H1 (cell line): Measurements from ENCODE around the gene PPFIA2. TPM values are rescaled to one million over a fixed set of nuclear protein-coding genes. Genes with fewer than 3 reads are reported as not detected.

ENCODE experiments used
- CTCF ChIA-PET: fragments of 300-600 bp; sonication (Branson Sonifier 250); formaldehyde crosslinking; loops from one replicate; lab custom pipeline; 2021; ENCODE audit not compliant: partially characterized antibody; lab: Charles Lee
- POLR2A ChIA-PET: fragments of 300-600 bp; sonication (Branson Sonifier 250); formaldehyde crosslinking; loops from one replicate; lab custom pipeline; 2021; ENCODE audit warnings: inconsistent platforms; ENCODE audit not compliant: partially characterized antibody; lab: Charles Lee
- DNase-seq, 2 experiments: peaks; one replicate each; pipeline versions ENCODE4 v3.0.0 to v3.0.0-alpha.2; 2010 to 2022; ENCODE audit warnings: low spot score in 2 of 2, low read depth in 1 of 2, mixed read lengths in 1 of 2
- FAIRE-seq: peaks from 2 replicates; lab custom pipeline; 2011; peaks lifted over from hg19 to GRCh38; lab: Jason Lieb, UNC
- H2AFZ ChIP-seq: 2 replicates; pipeline ENCODE4 v1.8.1; 2012; ENCODE audit warnings: low read length, inconsistent platforms
- H2AK5ac ChIP-seq: 2 replicates; pipeline ENCODE4 v1.6.1; 2013; ENCODE audit warnings: low read depth, low read length
- H2BK120ac ChIP-seq: replicated peaks from 2 replicates; pipeline ENCODE3; 2013; ENCODE audit warnings: low read depth, low read length, inconsistent platforms
- H2BK12ac ChIP-seq: 2 replicates; pipeline ENCODE4 v1.6.1; 2013; ENCODE audit warnings: low read depth, low read length
- H2BK15ac ChIP-seq: 2 replicates; pipeline ENCODE4 v1.6.1; 2013; ENCODE audit warnings: low read length
- H2BK20ac ChIP-seq: 2 replicates; pipeline ENCODE4 v1.6.1; 2013; ENCODE audit warnings: low read length
- H2BK5ac ChIP-seq: 2 replicates; pipeline ENCODE4 v1.6.1; 2013; ENCODE audit warnings: low read depth, low read length
- H3K14ac ChIP-seq: 2 replicates; pipeline ENCODE4 v1.6.1; 2013; ENCODE audit warnings: inconsistent platforms; ENCODE audit not compliant: insufficient read length
- H3K18ac ChIP-seq: 2 replicates; pipeline ENCODE4 v1.6.1; 2013; ENCODE audit warnings: low read length; ENCODE audit errors: extremely low read depth
- H3K23ac ChIP-seq: 2 replicates; pipeline ENCODE4 v1.6.1; 2013; ENCODE audit warnings: inconsistent platforms; ENCODE audit not compliant: insufficient read length
- H3K23me2 ChIP-seq: 2 replicates; pipeline ENCODE4 v1.6.1; 2013; ENCODE audit warnings: low read depth, low read length
- H3K27ac ChIP-seq: 2 replicates; pipeline ENCODE4 v1.6.1; 2011; ENCODE audit warnings: low read depth, low read length, inconsistent platforms
- H3K27me3 ChIP-seq, 4 experiments: replicated peaks in 1 of 4; 1 replicate in 1 of 4; 2 replicates in 3 of 4; pipeline versions ENCODE4 v1.6.1 to v1.8.1; 2011 to 2013; ENCODE audit warnings: low read length in 3 of 4, mild to moderate bottlenecking in 3 of 4, inconsistent platforms in 2 of 4, mixed read lengths in 2 of 4, moderate library complexity in 1 of 4; ENCODE audit not compliant: control insufficient read depth in 3 of 4, insufficient read depth in 3 of 4; ENCODE audit errors: extremely low read depth in 1 of 4
- H3K36me3 ChIP-seq, 4 experiments: 2 replicates each; pipeline versions ENCODE4 v1.6.1 to v1.8.1; 2011 to 2013; ENCODE audit warnings: mild to moderate bottlenecking in 4 of 4, low read length in 3 of 4, moderate library complexity in 2 of 4, control low read depth in 1 of 4, inconsistent platforms in 1 of 4; ENCODE audit not compliant: insufficient read depth in 4 of 4, control insufficient read depth in 2 of 4
- H3K4ac ChIP-seq: replicated peaks from 2 replicates; pipeline ENCODE3; 2013; ENCODE audit warnings: low read length, low read depth, mixed read lengths, inconsistent platforms; ENCODE audit not compliant: insufficient read length
- H3K4me1 ChIP-seq, 4 experiments: replicated peaks in 1 of 4; 1 replicate in 1 of 4; 2 replicates in 3 of 4; pipeline versions ENCODE4 v1.6.1 to v1.8.1; 2011 to 2013; ENCODE audit warnings: low read length in 3 of 4, inconsistent platforms in 2 of 4, mixed read lengths in 1 of 4; ENCODE audit not compliant: insufficient read depth in 4 of 4, control insufficient read depth in 3 of 4
- H3K4me2 ChIP-seq, 2 experiments: 2 replicates each; pipeline versions ENCODE4 v1.6.1 to v1.8.1; 2011 to 2013; ENCODE audit warnings: low read depth in 2 of 2, low read length in 2 of 2, control low read depth in 1 of 2, inconsistent platforms in 1 of 2, mild to moderate bottlenecking in 1 of 2; ENCODE audit not compliant: insufficient read depth in 1 of 2
- H3K4me3 ChIP-seq, 4 experiments: fragments of 200-600, 300-600 bp in 1 of 4; sonication (generic), shearing (Covaris generic), sonication (Bioruptor Twin) in 1 of 4; 2 replicates each; pipeline versions ENCODE4 v1.5.1 to v1.8.1; 2011 to 2016; ENCODE audit warnings: low read length in 4 of 4, low read depth in 3 of 4, control low read depth in 2 of 4, inconsistent platforms in 2 of 4, mild to moderate bottlenecking in 2 of 4, mixed read lengths in 1 of 4, moderate library complexity in 1 of 4; ENCODE audit not compliant: insufficient read depth in 2 of 4; ENCODE audit errors: extremely low read depth in 1 of 4
- H3K56ac ChIP-seq: replicated peaks from 2 replicates; pipeline ENCODE3; 2013; ENCODE audit warnings: low read depth, mild to moderate bottlenecking, mixed read lengths, low read length, inconsistent platforms; ENCODE audit not compliant: insufficient read length
- H3K79me1 ChIP-seq: 2 replicates; pipeline ENCODE4 v1.6.1; 2013; ENCODE audit warnings: low read depth, low read length, control low read depth
- H3K79me2 ChIP-seq, 2 experiments: 2 replicates each; pipeline versions ENCODE4 v1.6.1 to v1.8.1; 2012 to 2013; ENCODE audit warnings: low read length in 2 of 2, mild to moderate bottlenecking in 2 of 2, inconsistent platforms in 1 of 2; ENCODE audit not compliant: insufficient read depth in 2 of 2, control insufficient read depth in 1 of 2
- H3K9ac ChIP-seq, 4 experiments: replicated peaks in 1 of 4; 1 replicate in 1 of 4; 2 replicates in 3 of 4; pipeline versions ENCODE4 v1.6.1 to v1.8.1; 2011 to 2013; ENCODE audit warnings: low read depth in 3 of 4, low read length in 3 of 4, control low read depth in 2 of 4, mild to moderate bottlenecking in 2 of 4, moderate library complexity in 2 of 4, inconsistent platforms in 1 of 4; ENCODE audit errors: extremely low read depth in 1 of 4
- H3K9me3 ChIP-seq, 2 experiments: 2 replicates each; pipeline versions ENCODE4 v1.6.1 to v1.8.1; 2012 to 2013; ENCODE audit warnings: mild to moderate bottlenecking in 2 of 2, moderate library complexity in 2 of 2, control low read depth in 1 of 2, inconsistent platforms in 1 of 2, low read depth in 1 of 2, low read length in 1 of 2, mixed read lengths in 1 of 2; ENCODE audit not compliant: insufficient read depth in 2 of 2
- H4K20me1 ChIP-seq, 2 experiments: replicated peaks in 1 of 2; 2 replicates each; pipeline versions ENCODE3 to v1.8.1; 2011 to 2013; ENCODE audit warnings: inconsistent platforms in 2 of 2, low read length in 2 of 2, mild to moderate bottlenecking in 1 of 2; ENCODE audit not compliant: insufficient read depth in 2 of 2, control insufficient read depth in 1 of 2
- H4K5ac ChIP-seq: 2 replicates; pipeline ENCODE4 v1.6.1; 2013; ENCODE audit warnings: low read length, low read depth, mixed read lengths, inconsistent platforms; ENCODE audit not compliant: insufficient read length
- H4K8ac ChIP-seq: 2 replicates; pipeline ENCODE4 v1.8.0; 2013; ENCODE audit warnings: mild to moderate bottlenecking, moderate library complexity, low read length, inconsistent platforms; ENCODE audit not compliant: insufficient read depth; ENCODE audit errors: extremely low read depth
- H4K91ac ChIP-seq: replicated peaks from 2 replicates; pipeline ENCODE3; 2013; ENCODE audit warnings: low read length, mixed read lengths, inconsistent platforms; ENCODE audit not compliant: insufficient read length
- BRCA1 ChIP-seq: IDR thresholded peaks from 2 replicates; pipeline ENCODE4 v1.6.1; 2012; ENCODE audit warnings: low read depth, low read length, improper control_type of control experiment
- CBX5 ChIP-seq: fragments of 300-800, 300-1000 bp; sonication (generic); IDR thresholded peaks from 2 replicates; pipeline ENCODE4 v1.7.1; 2016; ENCODE audit warnings: antibody characterized with exemption, low read length, low read depth
- GTF2F1 ChIP-seq: IDR thresholded peaks from 2 replicates; pipeline ENCODE4 v1.6.1; 2012; ENCODE audit warnings: low read depth, low read length, improper control_type of control experiment, borderline replicate concordance
- HDAC6 ChIP-seq: IDR thresholded peaks from one replicate; pipeline ENCODE4 v1.7.1; 2012; ENCODE audit warnings: low read depth, mild to moderate bottlenecking, inconsistent platforms, low read length, moderate library complexity
- KDM1A ChIP-seq: fragments of 200-600, 300-600 bp; sonication (generic); IDR thresholded peaks from 2 replicates; pipeline ENCODE4 v1.7.1; 2016; ENCODE audit warnings: mild to moderate bottlenecking, low read length, borderline replicate concordance
- RBBP5 ChIP-seq: IDR thresholded peaks from 2 replicates; pipeline ENCODE4 v1.7.1; 2012; ENCODE audit warnings: low read depth, mild to moderate bottlenecking, inconsistent platforms, low read length, moderate library complexity, borderline replicate concordance
- RNF2 ChIP-seq: fragments of 200-900, 300-1000 bp; sonication (generic); IDR thresholded peaks from 2 replicates; pipeline ENCODE4 v1.7.1; 2016; ENCODE audit warnings: borderline replicate concordance, low read depth, mild to moderate bottlenecking, antibody characterized with exemption, low read length; ENCODE audit not compliant: poor library complexity, severe bottlenecking; ENCODE audit errors: missing control alignments
- WGBS, 2 experiments: shearing (Covaris generic) in 1 of 2; methylation state at CpG; one replicate each; pipeline versions ENCODE4 v1.1.6 to v1.1.7; 2013 to 2015; ENCODE audit warnings: low lambda C conversion rate in 2 of 2, mixed read lengths in 2 of 2, inconsistent platforms in 1 of 2, low coverage in 1 of 2, missing lambda C conversion rate in 1 of 2; ENCODE audit not compliant: insufficient replicate concordance in 2 of 2, insufficient coverage in 1 of 2, insufficient read length in 1 of 2; ENCODE audit errors: extremely low coverage in 1 of 2, missing lambda C conversion rate in 1 of 2; 5-methylcytosine and 5-hydroxymethylcytosine counted together
- polyA plus RNA-seq, 7 experiments: library from polyadenylated mRNA; depleted of rRNA in 3 of 7; stranded (reverse) in 5 of 7; unstranded in 2 of 7; fragments of >200 nt in 5 of 7; fragments of 200-250 nt in 2 of 7; gene quantifications; 1 replicate in 5 of 7; 2 replicates in 1 of 7; 4 replicates in 1 of 7; pipeline versions ENCODE4 v1.2.1 to v1.2.3, GENCODE V29; 2011 to 2013; ENCODE audit warnings: missing spikeins in 2 of 7, mixed read lengths in 2 of 7
- total RNA-seq: library from RNA; stranded (reverse); fragmentation: NEBNext Ultra II Directional; extraction: Animal tissue kit (Norgen Biotek cat#: 25700); gene quantifications from 2 replicates; pipeline ENCODE4 v1.2.1, GENCODE V29; 2021
- TF ChIP-seq, protein P1 (sequence below): IDR thresholded peaks from 2 replicates; pipeline ENCODE4 v1.6.1; 2012; ENCODE audit warnings: inconsistent platforms

The PPFIA2 gene
- total and polyA plus RNA-seq, 2 of the 8 experiments (the other 6 are each of a cell fraction or from before 2014, with no cell fraction given), result 1.2 to 1.8 TPM

DNA sequence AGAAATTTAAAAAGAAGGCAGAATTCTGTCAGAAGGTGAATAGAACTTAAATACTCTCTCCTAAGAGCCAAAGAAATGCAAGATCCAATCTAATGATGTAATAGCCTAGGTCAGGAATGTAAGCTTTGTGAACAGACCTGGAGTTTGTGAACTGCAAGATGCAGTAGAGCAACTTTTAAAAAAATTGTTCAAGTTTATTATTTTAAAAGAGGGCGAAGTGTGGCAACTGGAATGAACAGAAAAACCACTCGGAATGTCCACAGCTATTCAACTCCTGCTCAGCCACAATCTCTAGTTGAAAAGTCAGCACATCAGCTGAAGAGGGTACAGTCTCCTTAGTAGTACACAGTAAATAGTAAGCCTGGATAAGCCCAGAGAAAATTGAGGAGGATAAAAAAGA is 228.8 kb downstream of the PPFIA2 start:
- no peak overlapping the region for H3K56ac ChIP-seq
- TF ChIP-seq, protein P1, sequence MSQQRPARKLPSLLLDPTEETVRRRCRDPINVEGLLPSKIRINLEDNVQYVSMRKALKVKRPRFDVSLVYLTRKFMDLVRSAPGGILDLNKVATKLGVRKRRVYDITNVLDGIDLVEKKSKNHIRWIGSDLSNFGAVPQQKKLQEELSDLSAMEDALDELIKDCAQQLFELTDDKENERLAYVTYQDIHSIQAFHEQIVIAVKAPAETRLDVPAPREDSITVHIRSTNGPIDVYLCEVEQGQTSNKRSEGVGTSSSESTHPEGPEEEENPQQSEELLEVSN, result no peak
- TF ChIP-seq CBX5 (no peak), HDAC6 (no peak), RBBP5 (no peak), RNF2 (no peak), KDM1A (no peak), BRCA1 (no peak), GTF2F1 (no peak)
- TF ChIP-seq, all 59 proteins: peak for 0

More for the DNA sequence above, 228.8 kb downstream of the PPFIA2 start:
- no peak for FAIRE-seq
- Histone ChIP-seq H4K20me1 (no peaks in the 10 kb centered on the region), H3K4me3 (no peak overlapping the region), H3K36me3 (no peaks in the 10 kb centered on the region), H3K23ac (no peak overlapping the region), H4K8ac (no peak overlapping the region), H3K14ac (no peak overlapping the region), H2BK15ac (no peak overlapping the region), H2BK20ac (no peak overlapping the region), H3K4me2 (no peak overlapping the region), H3K27ac (no peak overlapping the region), H3K27me3 (no peaks in the 10 kb centered on the region), H3K4ac (no peak overlapping the region), H3K9ac (no peak overlapping the region), H2BK12ac (no peak overlapping the region), H2BK5ac (no peak overlapping the region), H3K23me2 (no peaks in the 10 kb centered on the region), H3K79me2 (no peaks in the 10 kb centered on the region), H4K5ac (no peak overlapping the region), H4K91ac (no peak overlapping the region), H3K18ac (no peak overlapping the region), H2AK5ac (no peak overlapping the region), H3K9me3 (no peaks in the 10 kb centered on the region), H3K79me1 (no peaks in the 10 kb centered on the region), H3K4me1 (no peaks in the 10 kb centered on the region), H2AFZ (no peak overlapping the region), H2BK120ac (no peak overlapping the region)
- no peak for DNase-seq
- ChIA-PET POLR2A (no interaction called here), CTCF (interaction anchor here (1.3 kb wide), 1 partner anchor 81 kb away, joined by 3 read pairs; no protein-coding TSS in a partner anchor)
- WGBS, 2 experiments, result 100% methylated on average over 2 of the region's 2 CpGs; no CpG with 5 or more reads in 1 of the 2 experiments
